UCSD-AML1 (cell line): Measurements from ENCODE around the gene CACUL1.
"Not testable (repeated sequence)": the region's sequence is repeated elsewhere in the genome, so short reads cannot be mapped to it uniquely, and the experiment has no call there.

Source experiments
- DNase-seq: peaks from one replicate; lab custom pipeline; 2025; ENCODE audit not compliant: unreplicated experiment; lab: John Stamatoyannopoulos, UW

CACUL1 gene

DNA sequence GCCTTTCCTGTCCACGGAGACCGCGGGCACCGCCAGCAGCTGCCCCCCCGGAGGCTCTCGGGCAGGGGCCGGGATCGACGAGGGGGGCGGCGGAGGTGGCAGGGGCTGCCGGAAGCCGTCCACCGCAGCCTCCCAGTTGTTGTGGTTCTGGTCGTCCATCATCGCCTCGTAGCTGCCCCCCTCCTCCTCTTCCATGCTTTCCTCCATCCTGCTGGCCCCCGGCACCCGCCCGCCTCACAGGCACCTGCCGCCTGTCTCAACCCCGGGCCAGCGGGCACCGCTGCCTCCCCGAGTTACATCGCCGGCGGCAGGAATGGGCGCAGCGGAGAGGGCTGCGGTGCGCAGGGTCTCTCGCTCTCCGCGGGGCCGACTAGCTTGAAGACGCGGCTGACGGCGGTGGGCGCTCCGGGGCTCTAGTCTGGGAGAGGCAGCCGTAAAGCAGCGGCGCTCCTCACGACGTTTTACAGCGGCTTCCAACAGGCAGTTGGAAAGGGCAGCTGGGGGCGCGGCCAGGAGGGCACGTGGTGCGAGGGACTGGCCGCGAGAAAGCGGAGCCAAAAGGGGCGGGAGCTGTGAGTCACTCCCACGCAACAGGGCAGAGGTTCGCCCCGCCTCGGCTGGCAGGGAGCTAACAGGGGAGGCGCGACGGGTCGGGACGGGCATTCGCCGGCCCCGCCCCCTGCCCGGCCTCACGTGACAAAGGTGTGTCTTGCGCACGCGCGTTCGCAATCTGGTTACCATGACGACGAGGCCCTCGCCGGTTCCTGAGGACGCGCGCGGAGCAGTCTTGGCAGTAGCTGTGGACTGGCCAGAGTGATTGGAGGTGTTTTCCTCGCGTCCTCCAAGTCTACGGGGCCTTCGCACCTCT lies at the start of gene CACUL1:
CACUL1 (minus strand) TSS at position 415 of the 868 bp plus-strand sequence; CDS start at position 207, 208 bp downstream.
- peak; percentile 100 for DNase-seq

GRCh38 chr10:118804262-118804773 lies 49.5 kb upstream of the CACUL1 start:
- no peak for DNase-seq

- DNase-seq: no peak
Measured at GRCh38 chr10:118802126-118802793, 47.5 kb upstream of the CACUL1 start.

GRCh38 chr10:118800920-118801319 lies 46.1 kb upstream of the CACUL1 start:
- DNase-seq: peak; percentile 34

DNA sequence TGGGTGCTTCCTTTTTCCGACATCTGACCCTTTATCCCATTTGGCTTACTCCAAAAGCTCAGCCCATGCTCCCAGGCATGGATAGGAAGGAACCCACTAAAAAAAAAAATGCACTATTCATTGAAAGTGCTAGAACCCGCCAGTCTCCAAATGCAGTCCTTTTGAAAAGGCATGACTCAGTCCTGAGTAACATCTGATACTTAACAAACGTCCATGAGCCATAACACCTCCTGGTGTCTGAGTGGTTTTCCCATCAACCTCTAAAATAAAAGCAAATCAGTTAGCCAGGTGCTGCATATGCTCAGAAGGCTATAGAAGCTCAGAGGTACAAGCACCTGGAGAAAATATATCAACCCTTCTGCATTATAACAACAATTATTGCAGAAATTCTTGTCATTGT lies 45.0 kb upstream of the CACUL1 start:
- no peak for DNase-seq

DNA sequence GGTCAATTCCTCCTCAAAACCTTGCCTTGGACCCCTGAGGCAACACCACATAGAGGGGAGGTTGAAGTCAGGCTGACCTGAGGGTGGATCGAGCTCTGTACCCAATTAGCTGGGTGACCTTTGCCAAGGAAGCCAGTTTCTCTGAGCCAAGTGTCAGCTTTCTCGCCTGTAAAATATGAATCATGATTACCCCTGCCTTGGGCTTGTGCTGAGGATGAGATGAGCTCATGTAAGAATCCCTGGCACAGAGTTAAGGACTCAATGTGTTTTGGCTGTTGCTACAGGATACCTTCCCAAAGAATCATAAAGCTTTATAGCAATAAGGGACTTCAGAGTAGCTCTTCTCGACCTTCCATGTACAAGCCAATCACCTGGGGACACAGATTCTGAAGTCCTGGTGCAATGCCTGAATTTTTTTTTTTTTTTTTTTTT lies 43.5 kb upstream of the CACUL1 start:
- DNase-seq: no peak

- not testable (repeated sequence) for DNase-seq
Measured at GRCh38 chr10:118794971-118795370, 40.2 kb upstream of the CACUL1 start.

- DNase-seq: no peak
Measured at GRCh38 chr10:118793545-118793944, 38.8 kb upstream of the CACUL1 start.

- peak; percentile 16 for DNase-seq
Measured at GRCh38 chr10:118792526-118792925, 37.8 kb upstream of the CACUL1 start.

- DNase-seq: no peak
Measured at GRCh38 chr10:118790058-118790457, 35.3 kb upstream of the CACUL1 start.

DNA sequence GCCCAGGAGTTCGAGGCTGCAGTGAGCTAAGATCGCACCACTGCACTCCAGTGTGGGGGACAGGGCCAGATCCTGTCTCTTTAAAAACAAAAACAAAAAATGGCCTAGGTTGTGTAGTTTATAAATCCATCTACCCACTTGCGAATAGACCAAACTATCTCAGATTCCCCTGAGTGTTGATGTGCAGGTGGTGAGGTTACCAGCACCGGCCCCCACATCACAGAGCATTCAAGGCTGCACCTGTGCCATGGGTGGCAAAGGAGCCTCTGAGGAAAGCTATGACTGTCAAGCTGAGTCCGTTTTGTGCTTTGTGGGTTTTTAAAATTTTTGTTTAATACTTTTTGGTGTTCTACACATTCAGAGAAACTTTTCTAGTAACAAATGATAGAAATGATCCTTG lies 30.8 kb upstream of the CACUL1 start:
- no peak for DNase-seq

DNA sequence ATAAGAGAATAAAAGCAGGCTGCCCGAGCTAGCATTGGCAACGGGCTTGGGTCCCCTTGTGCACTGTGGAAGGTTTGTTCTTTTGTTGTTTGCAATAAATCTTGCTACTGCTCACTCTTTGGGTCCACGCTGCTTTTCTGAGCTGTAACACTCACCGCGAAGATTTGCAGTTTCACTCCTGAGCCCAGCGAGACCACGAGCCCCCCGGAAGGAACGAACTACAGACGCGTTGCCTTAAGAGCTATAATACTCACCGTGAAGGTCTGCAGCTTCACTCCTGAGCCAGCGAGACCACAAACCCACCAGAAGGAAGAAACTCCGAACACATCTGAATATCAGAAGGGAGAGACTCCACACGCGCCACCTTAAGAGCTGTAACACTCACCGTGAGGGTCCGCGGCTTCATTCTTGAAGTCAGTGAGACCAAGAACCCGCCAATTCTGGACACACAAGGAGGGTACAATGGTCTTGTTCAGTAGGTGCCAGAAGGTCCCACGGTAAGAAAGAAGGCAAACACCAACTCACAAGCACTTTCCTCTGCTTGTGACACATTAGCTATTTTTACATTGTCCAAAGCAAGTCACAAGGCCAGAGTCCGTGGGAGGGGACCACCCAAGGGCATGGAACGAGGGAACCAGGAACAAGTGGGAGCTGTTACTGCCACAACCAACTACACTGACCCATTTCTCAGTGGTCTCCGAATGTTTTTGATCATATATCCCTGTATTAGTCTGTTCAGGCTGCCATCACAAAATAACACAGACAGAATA lies 29.2 kb upstream of the CACUL1 start:
- DNase-seq: no peak

DNA sequence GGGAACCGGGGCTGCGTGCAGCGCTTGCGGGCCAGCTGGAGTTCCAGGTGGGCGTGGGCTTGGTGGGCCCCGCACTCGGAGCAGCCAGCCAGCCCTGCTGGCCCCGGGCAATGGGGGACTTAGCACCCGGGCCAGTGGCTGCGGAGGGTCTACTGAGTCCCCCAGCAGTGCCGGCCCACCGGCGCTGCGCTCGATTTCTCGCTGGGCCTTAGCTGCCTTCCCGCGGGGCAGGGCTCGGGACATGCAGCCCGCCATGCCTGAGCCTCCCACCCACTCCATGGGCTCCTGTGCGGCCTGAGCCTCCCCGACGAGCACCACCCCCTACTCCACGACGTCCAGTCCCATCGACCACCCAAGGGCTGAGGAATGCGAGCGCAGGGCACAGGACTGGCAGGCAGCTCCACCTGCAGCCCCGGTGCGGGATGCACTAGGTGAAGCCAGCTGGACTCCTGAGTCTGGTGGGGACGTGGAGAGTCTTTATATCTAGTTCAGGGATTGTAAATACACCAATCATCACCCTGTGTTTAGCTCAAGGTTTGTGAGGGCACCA lies 28.2 kb upstream of the CACUL1 start:
- not testable (repeated sequence) for DNase-seq

DNA sequence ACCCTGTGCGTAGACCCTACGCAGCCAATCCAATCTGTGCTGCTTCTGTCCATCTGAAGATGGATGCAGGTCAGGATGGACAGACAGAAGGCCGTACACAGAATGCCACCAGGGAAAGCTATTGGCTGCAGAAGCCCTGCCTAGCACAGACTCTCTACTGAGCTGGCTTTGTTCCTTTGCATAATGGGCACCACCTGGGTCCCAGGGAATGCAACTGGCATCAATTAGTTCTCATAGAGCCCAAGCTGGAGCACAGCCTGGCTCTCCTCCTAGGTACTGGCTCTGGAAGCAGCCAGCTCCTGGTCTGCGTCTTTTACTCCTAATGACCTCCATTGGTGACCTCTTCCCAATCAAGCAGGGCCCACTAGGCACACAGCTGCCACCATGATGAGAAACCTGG lies 26.8 kb upstream of the CACUL1 start:
- no peak for DNase-seq

- DNase-seq: no peak
Measured at GRCh38 chr10:118778727-118779126, 24.0 kb upstream of the CACUL1 start.

DNA sequence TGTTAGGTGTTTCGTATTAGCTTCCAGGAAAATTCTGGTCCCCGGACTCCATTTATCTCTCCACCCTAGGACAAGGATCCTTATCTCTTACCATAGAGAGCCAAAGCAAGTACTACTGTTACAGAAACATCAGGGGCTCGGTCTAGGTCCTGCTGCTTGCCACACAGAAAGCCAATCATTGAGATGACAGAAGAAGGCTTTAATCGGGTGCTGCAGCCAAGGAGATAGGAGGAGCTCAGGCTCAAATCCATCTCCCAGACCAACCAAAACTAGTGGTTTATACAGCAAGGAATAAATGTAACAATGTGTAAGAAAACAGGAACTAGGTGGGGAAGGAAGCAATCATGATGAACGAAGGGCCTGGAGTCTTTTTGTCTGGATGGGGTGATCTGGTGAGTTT lies 22.2 kb upstream of the CACUL1 start:
- DNase-seq: no peak

DNA sequence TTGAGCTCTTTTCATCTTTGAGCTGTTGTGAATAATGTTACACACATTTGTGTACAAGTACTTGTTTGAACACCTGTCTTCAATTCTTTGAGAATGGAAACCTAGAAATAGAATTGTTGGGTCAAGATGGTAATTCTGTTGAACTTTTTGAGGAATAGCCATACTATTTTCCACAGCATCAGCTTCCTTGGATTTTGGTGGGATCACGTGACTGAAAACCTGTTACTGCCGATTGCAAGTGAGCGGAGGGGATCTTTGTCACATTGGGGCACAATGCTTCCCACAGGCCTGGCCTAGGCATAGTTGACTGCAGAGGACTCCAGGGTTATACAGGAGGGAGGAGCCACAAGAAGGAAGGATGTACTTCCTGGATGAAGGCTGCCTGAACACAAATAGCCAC lies 21.3 kb upstream of the CACUL1 start:
- DNase-seq: no peak

GRCh38 chr10:118775478-118775877 lies 20.7 kb upstream of the CACUL1 start:
- DNase-seq: no peak

DNA sequence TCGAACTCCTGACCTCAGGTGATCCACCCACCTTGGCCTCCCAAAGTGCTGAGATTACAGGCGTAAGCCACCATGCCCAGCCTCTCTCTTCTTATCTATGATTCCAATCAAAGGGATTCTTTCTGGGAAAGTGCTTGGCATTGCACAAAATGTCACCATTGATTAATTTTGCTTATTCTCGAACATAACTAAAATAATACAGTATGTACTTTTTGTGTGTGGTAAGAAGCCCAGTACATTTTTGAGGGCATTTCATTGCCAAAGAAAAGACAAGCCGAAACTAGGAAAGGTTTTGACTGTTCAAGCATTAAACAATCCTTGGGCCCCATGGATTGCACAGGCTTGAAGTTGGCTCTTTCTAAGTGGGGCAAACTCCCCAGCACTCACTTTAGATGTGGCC lies 18.3 kb upstream of the CACUL1 start:
- DNase-seq: no peak

DNA sequence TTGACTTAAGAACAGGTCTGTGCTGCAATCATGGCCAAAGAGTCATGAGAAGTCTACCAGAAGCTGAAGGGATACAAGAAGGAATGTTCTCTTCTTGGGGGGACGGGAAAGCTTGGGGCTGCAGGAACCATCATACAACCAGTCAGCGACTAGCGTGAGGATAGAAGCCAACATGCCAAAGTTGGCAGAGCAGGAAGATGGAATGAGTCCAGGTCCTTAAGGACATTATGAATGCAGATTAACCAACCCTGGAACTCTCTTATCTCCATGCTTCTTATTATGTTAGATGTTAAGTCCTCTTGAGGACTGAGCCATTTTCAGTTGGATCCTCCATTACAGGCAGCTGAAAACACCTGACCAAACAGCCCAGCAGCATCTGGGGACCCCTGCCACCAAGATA lies 17.2 kb upstream of the CACUL1 start:
- DNase-seq: no peak
